MM.1S (cell line): ENCODE results near the gene UCN2.

Experiments used
- DNase-seq: peaks from one replicate; pipeline ENCODE4 v3.0.0-alpha.2; 2015
- H2AFZ ChIP-seq: fragments of 300-600 bp; sonication (generic); 2 replicates; pipeline ENCODE4 v1.6.0; 2016; ENCODE audit warnings: antibody characterized with exemption, low read length
- H3F3A ChIP-seq: fragments of 300-600 bp; sonication (generic); 2 replicates; pipeline ENCODE4 v1.6.1; 2016; ENCODE audit warnings: mild to moderate bottlenecking, antibody characterized with exemption, low read length, moderate library complexity, mixed read lengths; ENCODE audit not compliant: insufficient read depth
- H3K27ac ChIP-seq: fragments of 300-600 bp; sonication (generic); 2 replicates; pipeline ENCODE4 v1.5.1; 2016; ENCODE audit warnings: mild to moderate bottlenecking, low read length
- H3K27me3 ChIP-seq: fragments of 300-600 bp; sonication (generic); replicated peaks from 2 replicates; pipeline ENCODE4 v1.6.0; 2016; ENCODE audit warnings: low read length; ENCODE audit not compliant: insufficient read depth
- H3K36me3 ChIP-seq: fragments of 300-600 bp; sonication (generic); replicated peaks from 2 replicates; pipeline ENCODE4 v1.6.1; 2016; ENCODE audit warnings: mild to moderate bottlenecking, low read length, mixed read lengths; ENCODE audit not compliant: insufficient read depth
- H3K4me1 ChIP-seq: fragments of 300-600 bp; sonication (generic); 2 replicates; pipeline ENCODE4 v1.6.1; 2016; ENCODE audit warnings: low read length, mixed read lengths
- H3K4me2 ChIP-seq: fragments of 300-600 bp; sonication (generic); 2 replicates; pipeline ENCODE4 v1.6.0; 2016; ENCODE audit warnings: low read depth, low read length
- H3K4me3 ChIP-seq: fragments of 300-600 bp; sonication (generic); 2 replicates; pipeline ENCODE4 v1.5.1; 2016; ENCODE audit warnings: low read length, mixed read lengths
- H3K79me2 ChIP-seq: fragments of 300-600 bp; sonication (generic); 2 replicates; pipeline ENCODE4 v1.6.1; 2016; ENCODE audit warnings: mixed run types, low read length, mixed read lengths
- H3K9ac ChIP-seq: fragments of 300-600 bp; sonication (generic); 2 replicates; pipeline ENCODE4 v1.6.1; 2016; ENCODE audit warnings: low read length, mixed read lengths
- H3K9me2 ChIP-seq: fragments of 300-600 bp; sonication (generic); replicated peaks from 2 replicates; pipeline ENCODE4 v1.6.1; 2016; ENCODE audit warnings: mild to moderate bottlenecking, low read length, mixed read lengths; ENCODE audit not compliant: insufficient read depth
- H3K9me3 ChIP-seq: fragments of 300-600 bp; sonication (generic); replicated peaks from 2 replicates; pipeline ENCODE4 v1.6.1; 2016; ENCODE audit warnings: mild to moderate bottlenecking, low read length, mixed read lengths; ENCODE audit not compliant: insufficient read depth
- H4K20me1 ChIP-seq: fragments of 300-600 bp; sonication (generic); 2 replicates; pipeline ENCODE4 v1.6.1; 2016; ENCODE audit warnings: mild to moderate bottlenecking, low read length, moderate library complexity, mixed read lengths; ENCODE audit not compliant: insufficient read depth
- CTCF ChIP-seq: fragments of 300-600 bp; sonication (generic); IDR thresholded peaks from 2 replicates; pipeline ENCODE4 v1.5.1; 2016; ENCODE audit warnings: antibody characterized with exemption, low read length, mixed read lengths
- EZH2 ChIP-seq: fragments of 300-600 bp; sonication (generic); optimal IDR thresholded peaks from 2 replicates; pipeline ENCODE3; 2017; ENCODE audit warnings: low read depth, mild to moderate bottlenecking, antibody characterized with exemption, low read length, mixed read lengths
- EZH2phosphoT487 ChIP-seq: fragments of 300-600 bp; sonication (generic); IDR thresholded peaks from 2 replicates; pipeline ENCODE4 v1.6.1; 2018; ENCODE audit warnings: antibody characterized with exemption, low read length

UCN2 gene

GRCh38 chr3:48563382-48563918 lies at the start of gene UCN2:
UCN2 (minus strand) TSS chr3:48563781; CDS start chr3:48563124, 657 bp downstream.
- Histone ChIP-seq H3K27me3 (peaks cover 19% of the 10 kb centered on the region), H3K4me1 (0 out of 2 replicates have a peak, but pooled peaks cover 8% of the 10 kb centered on the region), H3K4me3 (no peak within 1 kb of the TSS), H3K9me3 (no peaks in the 10 kb centered on the region), H3K36me3 (no peaks in the 10 kb centered on the region), H3K4me2 (no peak within 1 kb of the TSS), H3K27ac (no peak within 1 kb of the TSS), H3K9me2 (no peaks in the 10 kb centered on the region), H2AFZ (no peak within 1 kb of the TSS), H3K9ac (no peak within 1 kb of the TSS), H3K79me2 (no peaks in the 10 kb centered on the region), H3F3A (no peaks in the 10 kb centered on the region), H4K20me1 (no peaks in the 10 kb centered on the region)
- TF ChIP-seq EZH2 (no peak), EZH2phosphoT487 (no peak), CTCF (no peak)
- no peak for DNase-seq

- Histone ChIP-seq H3K4me2 (no peak overlapping the region), H3F3A (no peaks in the 10 kb centered on the region), H3K9me2 (no peaks in the 10 kb centered on the region), H3K9me3 (no peaks in the 10 kb centered on the region), H3K79me2 (peaks cover 21% of the 10 kb centered on the region), H3K27me3 (no peaks in the 10 kb centered on the region), H4K20me1 (no peaks in the 10 kb centered on the region), H3K36me3 (no peaks in the 10 kb centered on the region), H3K4me3 (no peak overlapping the region), H3K4me1 (peaks cover 7% of the 10 kb centered on the region; the same call in 1 of the 2 replicates), H2AFZ (no peak overlapping the region), H3K9ac (no peak overlapping the region), H3K27ac (no peak overlapping the region)
- DNase-seq, result no peak
- TF ChIP-seq EZH2, result no peak
- no peak for TF ChIP-seq EZH2phosphoT487
- no peak for TF ChIP-seq CTCF
Measured at GRCh38 chr3:48612309-48612708, 48.7 kb upstream of the UCN2 start.

GRCh38 chr3:48609088-48610005 lies 45.8 kb upstream of the UCN2 start, which contains the start of gene UQCRC1:
UQCRC1 (minus strand) TSS chr3:48609646; CDS start chr3:48609620, 26 bp downstream.
- H3K27me3 ChIP-seq, result no peaks in the 10 kb centered on the region
- TF ChIP-seq CTCF (peak; percentile 64), EZH2 (no peak)
- H3K4me1 ChIP-seq, result peaks cover 7% of the 10 kb centered on the region; the same call in 1 of the 2 replicates

More at GRCh38 chr3:48609088-48610005, 45.8 kb upstream of the UCN2 start, which contains the start of gene UQCRC1:
- H3K36me3 ChIP-seq, result no peaks in the 10 kb centered on the region; the same call in 1 of the 2 replicates
- H3K4me2 ChIP-seq, result peak within 1 kb of the TSS; percentile 93
- peak within 1 kb of the TSS; percentile 27; the same call in 1 of the 2 replicates for H3K27ac ChIP-seq
- peak; percentile 95 for DNase-seq
- peak within 1 kb of the TSS; percentile 91 for H2AFZ ChIP-seq
- peak within 1 kb of the TSS; percentile 99 for H3K4me3 ChIP-seq
- H3F3A ChIP-seq, result no peaks in the 10 kb centered on the region
- H3K79me2 ChIP-seq, result peaks cover 31% of the 10 kb centered on the region
- H3K9me3 ChIP-seq, result no peaks in the 10 kb centered on the region
- peak within 1 kb of the TSS; percentile 90 for H3K9ac ChIP-seq
- H3K9me2 ChIP-seq, result no peaks in the 10 kb centered on the region
- H4K20me1 ChIP-seq, result no peaks in the 10 kb centered on the region
